Upper lobe of left lung (tissue), 6 donors: ENCODE results near the gene RRM1. TPM values are rescaled to one million over a fixed set of nuclear protein-coding genes. Genes with fewer than 3 reads are reported as not detected.

Experiments used
- ATAC-seq, 2 donors: fragments of 200-7000 bp; cut with Tn5 transposase; one replicate each; pipeline ENCODE4 v1.9.1; 2022; ENCODE audit warnings: mild to moderate bottlenecking in 2 of 2, moderate library complexity in 2 of 2; ENCODE audit not compliant: low FRiP score in 2 of 2
- DNase-seq, 2 donors: peaks; one replicate each; pipeline ENCODE4 v3.0.0-alpha.2; 2019 to 2020
- H3K27ac ChIP-seq, 4 donors: fragments of 200-600 bp; sonication (generic); one replicate each; pipeline ENCODE4 v1.5.1; 2016 to 2019
- H3K27me3 ChIP-seq, 4 donors: fragments of 200-600 bp; sonication (generic); one replicate each; pipeline ENCODE4 v1.5.1; 2017 to 2019
- H3K36me3 ChIP-seq, 4 donors: fragments of 200-600 bp; sonication (generic); one replicate each; pipeline ENCODE4 v1.5.1; 2016 to 2019
- H3K4me1 ChIP-seq, 4 donors: fragments of 200-600 bp; sonication (generic); one replicate each; pipeline ENCODE4 v1.5.1; 2018 to 2019
- H3K4me3 ChIP-seq, 4 donors: fragments of 200-600 bp; sonication (generic); one replicate each; pipeline ENCODE4 v1.5.1; 2017 to 2019; ENCODE audit warnings: mild to moderate bottlenecking in 2 of 4, moderate library complexity in 1 of 4
- H3K9me3 ChIP-seq, 4 donors: fragments of 200-600 bp; sonication (generic); one replicate each; pipeline ENCODE4 v1.5.1; 2018 to 2019
- EP300 ChIP-seq, 4 donors: sonication (generic); formaldehyde crosslinking; IDR thresholded peaks; one replicate each; pipeline ENCODE4 v1.5.1; 2017; ENCODE audit warnings: antibody characterized with exemption in 4 of 4, control low read depth in 2 of 4
- POLR2A ChIP-seq, 4 donors: fragments of 450-650 bp; IDR thresholded peaks; one replicate each; pipeline ENCODE4 v1.5.1; 2016 to 2017; ENCODE audit warnings: antibody characterized with exemption in 4 of 4, mild to moderate bottlenecking in 2 of 4
- POLR2AphosphoS5 ChIP-seq, 2 donors: sonication (generic); formaldehyde crosslinking; IDR thresholded peaks; one replicate each; pipeline ENCODE4 v1.5.1; 2017; ENCODE audit warnings: antibody characterized with exemption in 2 of 2
- WGBS, 2 donors: methylation state at CpG; one replicate each; pipeline ENCODE4 v1.1.5; 2017 to 2018; 5-methylcytosine and 5-hydroxymethylcytosine counted together
- total RNA-seq, 6 donors: library from RNA; depleted of rRNA in 4 of 6; stranded (reverse); fragments of >200 nt in 4 of 6; gene quantifications; one replicate each; pipeline versions ENCODE4 v1.1.0 to v1.2.1, GENCODE V29; 2016 to 2021
- TF ChIP-seq, protein P1 (sequence below), 6 experiments: fragments of 450-650 bp in 4 of 6; fragments of 200-600 bp in 2 of 6; sonication (generic) in 2 of 6; IDR thresholded peaks; one replicate each; pipeline ENCODE4 v1.5.1; 2016 to 2019; ENCODE audit warnings: antibody characterized with exemption in 6 of 6
- donor health status: DM: no; HTN: no; CAD: no; lungs with moderate emphysema.
- donor health status: DM: no; HTN: yes; CAD: no; lungs with severe emphysema.

Gene RRM1
- total RNA-seq, 6 donors from 2014 or later = 9.8 to 30.5 (median 25.4) TPM

DNA sequence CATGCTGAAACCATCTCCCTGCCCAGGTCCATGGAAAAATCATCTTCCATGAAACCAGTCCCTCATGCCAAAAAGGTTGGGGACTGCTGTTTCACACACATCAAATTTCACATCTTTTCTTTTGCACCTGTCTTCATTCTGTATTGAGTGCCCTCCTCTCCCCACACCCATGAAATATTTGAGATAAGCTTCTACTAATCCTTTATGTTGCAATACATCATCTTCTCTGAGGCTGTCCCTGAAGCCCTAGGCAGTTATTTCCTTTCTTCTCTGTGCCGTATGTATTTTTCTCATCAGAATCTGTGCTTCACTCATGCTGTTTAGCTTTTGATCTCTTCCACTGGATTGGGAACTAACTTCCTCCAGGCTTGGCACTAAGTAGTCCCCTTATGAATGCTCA, 40.0 kb upstream of the RRM1 start:
- Histone ChIP-seq H3K36me3 (peaks cover 0 to 19% (median 7%) of the 10 kb centered on the region in 4 donors), H3K4me1 (no peaks in the 10 kb centered on the region), H3K27ac (no peak overlapping the region), H3K4me3 (no peak overlapping the region), H3K9me3 (no peaks in the 10 kb centered on the region), H3K27me3 (no peaks in the 10 kb centered on the region)
- TF ChIP-seq POLR2A (IDR thresholded peaks at IDR 0.05) (no peak), EP300 (IDR thresholded peaks at IDR 0.05) (no peak), POLR2AphosphoS5 (IDR thresholded peaks at IDR 0.05) (no peak)
- TF ChIP-seq, protein P1, sequence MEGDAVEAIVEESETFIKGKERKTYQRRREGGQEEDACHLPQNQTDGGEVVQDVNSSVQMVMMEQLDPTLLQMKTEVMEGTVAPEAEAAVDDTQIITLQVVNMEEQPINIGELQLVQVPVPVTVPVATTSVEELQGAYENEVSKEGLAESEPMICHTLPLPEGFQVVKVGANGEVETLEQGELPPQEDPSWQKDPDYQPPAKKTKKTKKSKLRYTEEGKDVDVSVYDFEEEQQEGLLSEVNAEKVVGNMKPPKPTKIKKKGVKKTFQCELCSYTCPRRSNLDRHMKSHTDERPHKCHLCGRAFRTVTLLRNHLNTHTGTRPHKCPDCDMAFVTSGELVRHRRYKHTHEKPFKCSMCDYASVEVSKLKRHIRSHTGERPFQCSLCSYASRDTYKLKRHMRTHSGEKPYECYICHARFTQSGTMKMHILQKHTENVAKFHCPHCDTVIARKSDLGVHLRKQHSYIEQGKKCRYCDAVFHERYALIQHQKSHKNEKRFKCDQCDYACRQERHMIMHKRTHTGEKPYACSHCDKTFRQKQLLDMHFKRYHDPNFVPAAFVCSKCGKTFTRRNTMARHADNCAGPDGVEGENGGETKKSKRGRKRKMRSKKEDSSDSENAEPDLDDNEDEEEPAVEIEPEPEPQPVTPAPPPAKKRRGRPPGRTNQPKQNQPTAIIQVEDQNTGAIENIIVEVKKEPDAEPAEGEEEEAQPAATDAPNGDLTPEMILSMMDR (IDR thresholded peaks at IDR 0.05) = no peak
- DNase-seq (no peak), ATAC-seq (no peak)
- 62 to 74% methylated on average over 1 of the region's 1 CpG for WGBS, 2 donors

DNA sequence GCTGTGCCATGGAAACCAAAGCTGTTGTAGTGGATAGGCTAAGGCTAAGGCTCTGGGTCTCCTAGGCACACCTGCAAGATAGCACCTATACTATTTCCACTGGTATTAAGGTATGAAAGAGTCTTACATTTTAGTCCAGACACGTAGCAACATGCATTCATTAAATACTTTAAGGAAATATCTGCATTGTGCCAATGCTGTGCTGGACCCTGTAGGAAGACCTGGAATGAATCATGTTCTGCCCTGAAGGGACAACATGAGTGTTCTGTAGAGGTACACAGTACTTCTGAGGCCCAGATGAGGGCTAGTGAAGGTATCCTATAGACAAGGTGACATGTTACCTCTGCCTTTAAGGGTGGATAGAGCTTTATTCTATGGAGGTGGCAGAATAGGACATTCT, 35.2 kb upstream of the RRM1 start:
- Histone ChIP-seq H3K4me1 (peaks cover 0 to 9% (median 4%) of the 10 kb centered on the region in 4 donors), H3K9me3 (no peaks in the 10 kb centered on the region), H3K36me3 (peaks cover 0 to 30% (median 17%) of the 10 kb centered on the region in 4 donors), H3K27me3 (no peaks in the 10 kb centered on the region), H3K4me3 (no peak overlapping the region), H3K27ac (no peak overlapping the region)
- TF ChIP-seq POLR2AphosphoS5 (IDR thresholded peaks at IDR 0.05) = no peak
- TF ChIP-seq EP300 (IDR thresholded peaks at IDR 0.05) = no peak
- TF ChIP-seq, protein P1 (IDR thresholded peaks at IDR 0.05) = no peak
- TF ChIP-seq POLR2A (IDR thresholded peaks at IDR 0.05) = no peak
- WGBS, 2 donors = 91 to 100% methylated on average over 1 of the region's 1 CpG
- DNase-seq (no peak), ATAC-seq (no peak)

DNA sequence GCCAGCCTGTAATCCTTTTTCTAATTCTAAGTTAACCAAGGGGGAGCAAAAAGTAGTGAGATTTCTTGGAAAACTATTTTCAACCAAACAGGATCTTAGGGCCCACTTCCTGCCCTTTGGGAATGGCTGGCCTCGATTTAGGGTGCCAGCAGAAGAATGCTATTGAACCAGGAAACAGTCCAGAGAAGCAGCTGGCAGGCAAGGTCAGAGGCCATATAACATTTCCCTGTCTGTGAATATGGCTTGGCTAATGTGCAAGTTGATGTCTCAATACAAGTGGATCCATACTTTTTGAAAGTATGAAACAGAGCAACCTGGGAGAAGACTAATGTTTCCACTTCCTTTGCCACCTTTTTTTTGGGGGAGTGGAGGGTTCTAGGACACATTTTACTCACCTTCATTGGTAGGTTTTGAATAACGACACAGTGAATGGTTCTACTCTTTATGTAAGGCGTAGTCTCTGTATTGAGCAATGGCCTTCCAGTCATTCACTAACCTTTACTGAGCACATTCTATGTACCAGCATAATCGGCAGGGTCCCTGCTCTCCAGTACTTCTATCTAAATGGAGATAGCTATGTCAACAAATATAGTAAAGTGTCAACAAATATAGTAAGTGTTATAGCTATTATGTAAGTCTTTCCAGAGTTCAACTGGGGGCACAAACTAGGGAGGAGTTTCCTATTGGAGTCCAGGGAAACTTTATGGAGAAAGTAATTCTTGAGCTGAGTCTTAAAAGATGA, 34.2 kb upstream of the RRM1 start:
- DNase-seq (no peak), ATAC-seq (no peak)
- WGBS, 2 donors = 51 to 59% methylated on average over 4 of the region's 4 CpGs
- Histone ChIP-seq H3K4me3 (no peak overlapping the region), H3K36me3 (peaks cover 0 to 30% (median 17%) of the 10 kb centered on the region in 4 donors), H3K27ac (no peak overlapping the region), H3K27me3 (no peaks in the 10 kb centered on the region), H3K9me3 (no peaks in the 10 kb centered on the region), H3K4me1 (peaks cover 0 to 14% (median 4%) of the 10 kb centered on the region in 4 donors)
- TF ChIP-seq EP300 (IDR thresholded peaks at IDR 0.05) (no peak), POLR2A (IDR thresholded peaks at IDR 0.05) (no peak), POLR2AphosphoS5 (IDR thresholded peaks at IDR 0.05) (no peak)
- TF ChIP-seq, protein P1 (IDR thresholded peaks at IDR 0.05) = no peak

DNA sequence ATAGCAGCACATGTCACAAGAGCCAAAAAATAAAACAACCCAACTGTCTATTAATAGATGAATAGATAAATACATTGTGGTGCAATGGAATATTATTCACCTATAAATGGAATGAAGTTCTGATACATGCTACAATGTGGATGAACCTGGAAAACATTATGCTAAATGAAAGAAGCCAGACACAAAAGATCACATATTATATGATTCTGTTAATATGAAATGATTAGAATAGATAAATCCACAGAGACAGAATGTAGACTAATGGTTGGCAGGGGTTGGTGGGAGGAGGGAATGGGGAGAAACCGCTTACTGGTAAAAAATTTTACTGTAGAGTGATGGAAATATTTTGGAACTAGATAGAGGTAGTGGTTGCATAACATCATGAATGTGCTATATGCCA, 32.9 kb upstream of the RRM1 start:
- Histone ChIP-seq H3K9me3 (no peaks in the 10 kb centered on the region), H3K36me3 (peaks cover 0 to 21% (median 15%) of the 10 kb centered on the region in 4 donors), H3K4me1 (peaks cover 0 to 15% (median 7%) of the 10 kb centered on the region in 4 donors), H3K27me3 (no peaks in the 10 kb centered on the region), H3K4me3 (no peak overlapping the region), H3K27ac (no peak overlapping the region)
- no peak for ATAC-seq
- DNase-seq = no peak
- TF ChIP-seq POLR2A (IDR thresholded peaks at IDR 0.05) (no peak), POLR2AphosphoS5 (IDR thresholded peaks at IDR 0.05) (no peak), EP300 (IDR thresholded peaks at IDR 0.05) (no peak)
- whole genome bisulfite sequencing, 2 donors = 78 to 88% methylated on average over 1 of the region's 1 CpG

DNA sequence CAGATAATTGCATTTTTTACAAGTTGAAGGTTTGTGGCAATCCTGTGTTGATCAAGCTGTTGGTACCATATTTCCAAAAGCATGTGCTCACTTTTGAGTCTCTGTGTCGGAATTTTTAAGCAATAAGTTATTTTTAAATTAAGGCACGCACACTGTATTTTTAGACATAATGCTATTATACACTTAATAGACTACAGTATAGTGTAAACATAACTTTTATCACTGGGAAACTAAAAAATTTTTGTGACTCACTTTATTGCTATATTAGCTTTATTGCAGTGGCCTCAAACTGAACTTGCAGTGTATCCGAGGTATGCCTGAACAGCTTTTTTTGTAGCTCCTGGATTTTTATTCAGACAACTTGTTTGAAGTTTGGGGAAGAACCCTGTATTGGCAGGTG, 31.3 kb upstream of the RRM1 start:
- no peaks in the 10 kb centered on the region for H3K27me3 ChIP-seq
- DNase-seq (no peak), ATAC-seq (no peak)
- H3K4me1 ChIP-seq = peaks cover 0 to 17% (median 10%) of the 10 kb centered on the region in 4 donors
- no peak overlapping the region for H3K4me3 ChIP-seq
- 85 to 92% methylated on average over 3 of the region's 3 CpGs for WGBS, 2 donors
- TF ChIP-seq, protein P1 (IDR thresholded peaks at IDR 0.05) = no peak
- TF ChIP-seq POLR2AphosphoS5 (IDR thresholded peaks at IDR 0.05) (no peak), EP300 (IDR thresholded peaks at IDR 0.05) (no peak), POLR2A (IDR thresholded peaks at IDR 0.05) (no peak)
- no peaks in the 10 kb centered on the region for H3K9me3 ChIP-seq
- H3K27ac ChIP-seq = no peak overlapping the region
- peaks cover 0 to 21% (median 15%) of the 10 kb centered on the region in 4 donors for H3K36me3 ChIP-seq
